Mesendoderm (in vitro differentiated cells): Measurements from ENCODE around the gene GINM1.

Experiments
- DNase-seq: peaks from one replicate; pipeline ENCODE4 v3.0.0; 2013
- H2AK5ac ChIP-seq: 2 replicates; pipeline ENCODE4 v1.6.1; 2013; ENCODE audit warnings: low read length, inconsistent platforms
- H2BK120ac ChIP-seq: 2 replicates; pipeline ENCODE4 v1.6.1; 2013; ENCODE audit warnings: low read depth, mild to moderate bottlenecking, low read length, moderate library complexity, mixed read lengths
- H2BK15ac ChIP-seq: replicated peaks from 2 replicates; pipeline ENCODE4 v1.6.1; 2013; ENCODE audit warnings: low read depth, mild to moderate bottlenecking, moderate library complexity
- H2BK5ac ChIP-seq: 2 replicates; pipeline ENCODE4 v1.6.1; 2013; ENCODE audit warnings: low read length, inconsistent platforms
- H3K18ac ChIP-seq: 2 replicates; pipeline ENCODE4 v1.6.1; 2013; ENCODE audit warnings: mild to moderate bottlenecking, low read length, mixed read lengths
- H3K23ac ChIP-seq: one replicate; pipeline ENCODE4 v1.6.1; 2013; ENCODE audit warnings: low read length
- H3K27ac ChIP-seq: 2 replicates; pipeline ENCODE4 v1.5.1; 2013; ENCODE audit warnings: low read depth, mild to moderate bottlenecking, inconsistent platforms, low read length, moderate library complexity
- H3K27me3 ChIP-seq: 2 replicates; pipeline ENCODE4 v1.6.1; 2013; ENCODE audit warnings: low read length, control low read depth, mild to moderate bottlenecking, inconsistent platforms; ENCODE audit not compliant: insufficient read depth, poor library complexity
- H3K36me3 ChIP-seq: 2 replicates; pipeline ENCODE4 v1.6.1; 2013; ENCODE audit warnings: low read length, inconsistent platforms; ENCODE audit not compliant: control insufficient read depth, insufficient read depth
- H3K4ac ChIP-seq: one replicate; pipeline ENCODE4 v1.6.1; 2013; ENCODE audit warnings: low read depth, mild to moderate bottlenecking, low read length, moderate library complexity
- H3K4me1 ChIP-seq: 2 replicates; pipeline ENCODE4 v1.6.1; 2013; ENCODE audit warnings: low read depth, low read length, inconsistent platforms; ENCODE audit not compliant: control insufficient read depth
- H3K4me2 ChIP-seq: 2 replicates; pipeline ENCODE4 v1.6.1; 2013; ENCODE audit warnings: low read length
- H3K4me3 ChIP-seq: 2 replicates; pipeline ENCODE4 v1.5.1; 2013; ENCODE audit warnings: mild to moderate bottlenecking, low read length
- H3K56ac ChIP-seq: one replicate; pipeline ENCODE4 v1.6.1; 2013; ENCODE audit warnings: low read length
- H3K79me1 ChIP-seq: 2 replicates; pipeline ENCODE4 v1.6.1; 2013; ENCODE audit warnings: low read length, inconsistent platforms
- H3K79me2 ChIP-seq: 2 replicates; pipeline ENCODE4 v1.6.1; 2013; ENCODE audit warnings: mild to moderate bottlenecking, low read length; ENCODE audit not compliant: control insufficient read depth, insufficient read depth
- H3K9ac ChIP-seq: 2 replicates; pipeline ENCODE4 v1.6.1; 2013; ENCODE audit warnings: low read length, inconsistent platforms
- H4K5ac ChIP-seq: one replicate; pipeline ENCODE4 v1.6.1; 2013; ENCODE audit warnings: low read length
- H4K8ac ChIP-seq: one replicate; pipeline ENCODE4 v1.6.1; 2013; ENCODE audit warnings: low read depth, mild to moderate bottlenecking, control low read depth, low read length, moderate library complexity
- WGBS: extraction: QIAGEN DNeasy Blood & Tissue Kit; methylation state at CpG from one replicate; pipeline ENCODE4 v1.1.7; 2013; ENCODE audit warnings: low lambda C conversion rate, missing lambda C conversion rate; ENCODE audit not compliant: insufficient coverage; ENCODE audit errors: extremely low coverage; 5-methylcytosine and 5-hydroxymethylcytosine counted together

GINM1 gene

GRCh38 chr6:149580880-149581279 lies 14.7 kb downstream of the GINM1 start:
- Histone ChIP-seq H3K27ac (no peak overlapping the region), H3K4me3 (no peak overlapping the region), H3K4me2 (no peak overlapping the region), H2AK5ac (no peak overlapping the region), H3K4me1 (no peaks in the 10 kb centered on the region), H2BK5ac (no peak overlapping the region), H2BK120ac (no peak overlapping the region), H3K27me3 (no peaks in the 10 kb centered on the region), H2BK15ac (no peak overlapping the region), H4K8ac (no peak overlapping the region), H4K5ac (no peak overlapping the region), H3K79me2 (no peaks in the 10 kb centered on the region), H3K9ac (no peak overlapping the region), H3K23ac (no peak overlapping the region), H3K4ac (no peak overlapping the region), H3K79me1 (no peaks in the 10 kb centered on the region), H3K18ac (no peak overlapping the region), H3K56ac (no peak overlapping the region), H3K36me3 (peaks cover 1% of the 10 kb centered on the region)
- no peak for DNase-seq
- no CpG with 5 or more reads among the region's 5 CpGs for WGBS

GRCh38 chr6:149581349-149581748 lies 15.2 kb downstream of the GINM1 start:
- no peak overlapping the region for H3K23ac ChIP-seq
- H3K9ac ChIP-seq, result no peak overlapping the region
- no peak overlapping the region for H2BK15ac ChIP-seq
- no peaks in the 10 kb centered on the region for H3K79me2 ChIP-seq
- no peak overlapping the region for H2BK120ac ChIP-seq
- H4K8ac ChIP-seq, result no peak overlapping the region
- no peaks in the 10 kb centered on the region for H3K79me1 ChIP-seq
- no peak overlapping the region for H2AK5ac ChIP-seq
- no peak overlapping the region for H3K4me3 ChIP-seq
- no CpG with 5 or more reads among the region's 5 CpGs for WGBS
- H3K27me3 ChIP-seq, result no peaks in the 10 kb centered on the region
- no peak overlapping the region for H3K27ac ChIP-seq
- H3K4ac ChIP-seq, result no peak overlapping the region
- no peak overlapping the region for H4K5ac ChIP-seq
- no peaks in the 10 kb centered on the region for H3K4me1 ChIP-seq
- H3K4me2 ChIP-seq, result no peak overlapping the region
- DNase-seq, result no peak
- H3K36me3 ChIP-seq, result peaks cover 1% of the 10 kb centered on the region
- no peak overlapping the region for H2BK5ac ChIP-seq
- H3K18ac ChIP-seq, result no peak overlapping the region
- no peak overlapping the region for H3K56ac ChIP-seq

GRCh38 chr6:149586149-149586548 lies 20.0 kb downstream of the GINM1 start:
- Histone ChIP-seq H4K5ac (no peak overlapping the region), H3K27me3 (no peaks in the 10 kb centered on the region), H3K36me3 (no peaks in the 10 kb centered on the region), H3K56ac (no peak overlapping the region), H2BK5ac (no peak overlapping the region), H3K4me1 (no peaks in the 10 kb centered on the region), H3K79me1 (no peaks in the 10 kb centered on the region), H3K79me2 (no peaks in the 10 kb centered on the region), H3K23ac (no peak overlapping the region), H2BK15ac (no peak overlapping the region), H3K4me2 (no peak overlapping the region), H3K9ac (no peak overlapping the region), H2AK5ac (no peak overlapping the region), H3K27ac (no peak overlapping the region), H3K4ac (no peak overlapping the region), H3K4me3 (no peak overlapping the region), H3K18ac (no peak overlapping the region), H2BK120ac (no peak overlapping the region), H4K8ac (no peak overlapping the region)
- DNase-seq, result peak; percentile 18
- no CpG with 5 or more reads among the region's 2 CpGs for WGBS

GRCh38 chr6:149592983-149593382 lies 26.8 kb downstream of the GINM1 start:
- H2BK120ac ChIP-seq, result no peak overlapping the region
- H4K5ac ChIP-seq, result no peak overlapping the region
- no peak overlapping the region for H2AK5ac ChIP-seq
- no peak overlapping the region for H2BK15ac ChIP-seq
- no peak overlapping the region for H3K27ac ChIP-seq
- H3K4me3 ChIP-seq, result no peak overlapping the region
- no peak overlapping the region for H3K4ac ChIP-seq
- no peaks in the 10 kb centered on the region for H3K79me1 ChIP-seq
- H3K18ac ChIP-seq, result no peak overlapping the region
- H3K36me3 ChIP-seq, result peaks cover 6% of the 10 kb centered on the region
- H3K79me2 ChIP-seq, result no peaks in the 10 kb centered on the region
- H3K9ac ChIP-seq, result no peak overlapping the region
- H3K4me1 ChIP-seq, result no peaks in the 10 kb centered on the region
- no peak overlapping the region for H3K4me2 ChIP-seq
- no peak for DNase-seq
- no peaks in the 10 kb centered on the region for H3K27me3 ChIP-seq
- no peak overlapping the region for H3K23ac ChIP-seq
- WGBS, result no CpG with 5 or more reads among the region's 2 CpGs
- H2BK5ac ChIP-seq, result no peak overlapping the region
- H3K56ac ChIP-seq, result no peak overlapping the region
- H4K8ac ChIP-seq, result no peak overlapping the region

GRCh38 chr6:149593408-149593807 lies 27.2 kb downstream of the GINM1 start:
- no peaks in the 10 kb centered on the region for H3K4me1 ChIP-seq
- DNase-seq, result no peak
- H3K4me3 ChIP-seq, result no peak overlapping the region
- no peak overlapping the region for H3K23ac ChIP-seq
- H3K36me3 ChIP-seq, result peaks cover 6% of the 10 kb centered on the region
- no peaks in the 10 kb centered on the region for H3K27me3 ChIP-seq
- H3K18ac ChIP-seq, result no peak overlapping the region
- H3K79me1 ChIP-seq, result no peaks in the 10 kb centered on the region
- no peak overlapping the region for H2BK5ac ChIP-seq
- no peak overlapping the region for H3K4me2 ChIP-seq
- no peak overlapping the region for H4K5ac ChIP-seq
- H3K56ac ChIP-seq, result no peak overlapping the region
- no peak overlapping the region for H3K9ac ChIP-seq
- H3K27ac ChIP-seq, result no peak overlapping the region
- no peak overlapping the region for H2BK15ac ChIP-seq
- no peaks in the 10 kb centered on the region for H3K79me2 ChIP-seq
- H2BK120ac ChIP-seq, result no peak overlapping the region
- no peak overlapping the region for H4K8ac ChIP-seq
- no CpG with 5 or more reads among the region's 1 CpG for WGBS
- H3K4ac ChIP-seq, result no peak overlapping the region
- no peak overlapping the region for H2AK5ac ChIP-seq

- WGBS, result no CpG with 5 or more reads among the region's 4 CpGs
- no peak overlapping the region for H3K56ac ChIP-seq
These were observed 34.3 kb downstream of the GINM1 start for GRCh38 chr6:149600508-149600907.

More at GRCh38 chr6:149600508-149600907, 34.3 kb downstream of the GINM1 start:
- Histone ChIP-seq H3K4me1 (no peaks in the 10 kb centered on the region), H2BK120ac (no peak overlapping the region), H3K27ac (no peak overlapping the region), H3K4me3 (no peak overlapping the region), H3K18ac (no peak overlapping the region), H3K27me3 (no peaks in the 10 kb centered on the region), H2AK5ac (no peak overlapping the region), H3K4me2 (no peak overlapping the region), H4K8ac (no peak overlapping the region), H3K79me1 (no peaks in the 10 kb centered on the region), H3K23ac (no peak overlapping the region), H3K4ac (no peak overlapping the region), H4K5ac (no peak overlapping the region), H3K79me2 (no peaks in the 10 kb centered on the region), H3K9ac (no peak overlapping the region), H2BK5ac (no peak overlapping the region), H3K36me3 (peaks cover 4% of the 10 kb centered on the region), H2BK15ac (no peak overlapping the region)
- DNase-seq, result no peak
